Suprapubic skin (tissue), 4 donors: ENCODE data around the gene NUMA1.

Source experiments
- EP300 ChIP-seq: sonication (generic); formaldehyde crosslinking; IDR thresholded peaks from one replicate; pipeline ENCODE4 v1.6.1; 2017; ENCODE audit warnings: antibody characterized with exemption
- POLR2A ChIP-seq, 2 donors: fragments of 450-650 bp; IDR thresholded peaks; one replicate each; pipeline ENCODE4 v1.6.1; 2017; ENCODE audit warnings: antibody characterized with exemption in 2 of 2, mild to moderate bottlenecking in 2 of 2, moderate library complexity in 2 of 2
- POLR2AphosphoS5 ChIP-seq, 3 donors: sonication (generic); formaldehyde crosslinking; IDR thresholded peaks; one replicate each; pipeline ENCODE4 v1.6.1; 2017; ENCODE audit warnings: antibody characterized with exemption in 3 of 3
- TF ChIP-seq, protein P1 (sequence below), 2 donors: fragments of 200-600 bp in 1 of 2; fragments of 450-650 bp in 1 of 2; sonication (generic) in 1 of 2; IDR thresholded peaks; one replicate each; pipeline ENCODE4 v1.5.1; 2016 to 2019; ENCODE audit warnings: antibody characterized with exemption in 2 of 2, mild to moderate bottlenecking in 1 of 2, moderate library complexity in 1 of 2

DNA sequence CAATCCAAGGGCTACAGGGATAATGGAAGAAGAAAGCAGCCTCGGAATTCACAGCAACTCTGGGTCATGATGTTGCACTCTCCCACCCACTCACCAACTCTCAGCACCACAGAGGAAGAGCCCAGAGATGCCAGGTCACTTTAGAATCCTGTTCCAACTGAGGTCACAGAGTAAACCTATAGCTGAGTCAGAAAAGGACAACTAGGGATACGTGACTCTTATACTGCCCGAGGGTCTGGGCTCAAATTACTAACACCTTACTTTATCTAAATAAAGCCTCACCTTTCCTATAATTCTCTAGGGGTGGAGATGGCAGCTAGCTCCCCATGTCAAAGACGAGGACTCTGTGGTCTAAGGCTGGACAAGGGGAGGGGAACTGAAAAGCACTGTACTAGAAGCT lies 57.0 kb downstream of the NUMA1 start:
- TF ChIP-seq, protein P1, sequence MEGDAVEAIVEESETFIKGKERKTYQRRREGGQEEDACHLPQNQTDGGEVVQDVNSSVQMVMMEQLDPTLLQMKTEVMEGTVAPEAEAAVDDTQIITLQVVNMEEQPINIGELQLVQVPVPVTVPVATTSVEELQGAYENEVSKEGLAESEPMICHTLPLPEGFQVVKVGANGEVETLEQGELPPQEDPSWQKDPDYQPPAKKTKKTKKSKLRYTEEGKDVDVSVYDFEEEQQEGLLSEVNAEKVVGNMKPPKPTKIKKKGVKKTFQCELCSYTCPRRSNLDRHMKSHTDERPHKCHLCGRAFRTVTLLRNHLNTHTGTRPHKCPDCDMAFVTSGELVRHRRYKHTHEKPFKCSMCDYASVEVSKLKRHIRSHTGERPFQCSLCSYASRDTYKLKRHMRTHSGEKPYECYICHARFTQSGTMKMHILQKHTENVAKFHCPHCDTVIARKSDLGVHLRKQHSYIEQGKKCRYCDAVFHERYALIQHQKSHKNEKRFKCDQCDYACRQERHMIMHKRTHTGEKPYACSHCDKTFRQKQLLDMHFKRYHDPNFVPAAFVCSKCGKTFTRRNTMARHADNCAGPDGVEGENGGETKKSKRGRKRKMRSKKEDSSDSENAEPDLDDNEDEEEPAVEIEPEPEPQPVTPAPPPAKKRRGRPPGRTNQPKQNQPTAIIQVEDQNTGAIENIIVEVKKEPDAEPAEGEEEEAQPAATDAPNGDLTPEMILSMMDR (IDR thresholded peaks at IDR 0.05) = no peak
- TF ChIP-seq EP300 (no peak), POLR2A (IDR thresholded peaks at IDR 0.05) (no peak), POLR2AphosphoS5 (IDR thresholded peaks at IDR 0.05) (no peak)
